Measurements from ENCODE around the gene TCF4.
A peak's percentile ranks its signal among the peaks of the same experiment; 100 is the strongest.

The TCF4 gene

GRCh38 chr18:55585065-55585919, 2.7 kb downstream of the TCF4 start:
- DNase-seq, result no peak

GRCh38 chr18:55584201-55584600, 3.8 kb downstream of the TCF4 start:
- DNase-seq, result no peak

GRCh38 chr18:55582325-55582724, 5.7 kb downstream of the TCF4 start:
- peak; percentile 40 for DNase-seq

- no peak for DNase-seq
These were observed 8.3 kb downstream of the TCF4 start for GRCh38 chr18:55579501-55580270.

GRCh38 chr18:55577812-55578539, 10.0 kb downstream of the TCF4 start:
- peak; percentile 40 for DNase-seq

GRCh38 chr18:55576001-55576400, 12.0 kb downstream of the TCF4 start:
- DNase-seq, result no peak

- no peak for DNase-seq
These were observed 12.9 kb downstream of the TCF4 start for GRCh38 chr18:55575066-55575465.

GRCh38 chr18:55573386-55573785, 14.6 kb downstream of the TCF4 start:
- DNase-seq, result no peak

GRCh38 chr18:55570966-55571365, 17.0 kb downstream of the TCF4 start:
- DNase-seq, result no peak

GRCh38 chr18:55566456-55566935, 21.5 kb downstream of the TCF4 start:
- DNase-seq, result no peak

GRCh38 chr18:55559739-55560138, 28.3 kb downstream of the TCF4 start:
- no peak for DNase-seq

- DNase-seq, result no peak
These were observed 30.8 kb downstream of the TCF4 start for GRCh38 chr18:55557211-55557610.

- DNase-seq, result no peak
These were observed 32.5 kb downstream of the TCF4 start for GRCh38 chr18:55555395-55556027.

- DNase-seq, result peak; percentile 91
These were observed 35.3 kb downstream of the TCF4 start for GRCh38 chr18:55552526-55553189.

GRCh38 chr18:55551227-55551626, 36.8 kb downstream of the TCF4 start:
- no peak for DNase-seq

GRCh38 chr18:55550471-55550870, 37.5 kb downstream of the TCF4 start:
- DNase-seq, result no peak

GRCh38 chr18:55549474-55550104, 38.4 kb downstream of the TCF4 start:
- DNase-seq, result no peak

GRCh38 chr18:55547705-55548056, 40.3 kb downstream of the TCF4 start:
- DNase-seq, result no peak

GRCh38 chr18:55546851-55547704, 40.9 kb downstream of the TCF4 start:
- no peak for DNase-seq

GRCh38 chr18:55544014-55544413, 44.0 kb downstream of the TCF4 start:
- DNase-seq, result no peak

All from COR-L47 (cell line).